Glutamatergic neuron (in vitro differentiated cells): Measurements from ENCODE around the gene TSPAN9. TPM values are rescaled to one million over a fixed set of nuclear protein-coding genes. Genes with fewer than 3 reads are reported as not detected.

Experiments
- DNase-seq: peaks from one replicate; pipeline ENCODE4 v3.0.0; 2022
- H3K27ac Mint-ChIP-seq: one replicate; pipeline ENCODE4 v1.8.0; 2020; ENCODE audit warnings: mild to moderate bottlenecking, mixed read lengths, inconsistent platforms; ENCODE audit not compliant: unreplicated experiment
- H3K27me3 Mint-ChIP-seq: one replicate; pipeline ENCODE4 v1.8.0; 2020; ENCODE audit warnings: mild to moderate bottlenecking, moderate library complexity, mixed read lengths, inconsistent platforms; ENCODE audit not compliant: unreplicated experiment
- H3K36me3 Mint-ChIP-seq: one replicate; pipeline ENCODE4 v1.8.0; 2020; ENCODE audit warnings: mild to moderate bottlenecking, mixed read lengths, inconsistent platforms; ENCODE audit not compliant: unreplicated experiment
- H3K4me1 Mint-ChIP-seq: one replicate; pipeline ENCODE4 v1.8.0; 2020; ENCODE audit warnings: mild to moderate bottlenecking, low read depth, mixed read lengths, inconsistent platforms; ENCODE audit not compliant: unreplicated experiment
- H3K4me3 Mint-ChIP-seq: one replicate; pipeline ENCODE4 v1.8.0; 2020; ENCODE audit warnings: mild to moderate bottlenecking, mixed read lengths, inconsistent platforms; ENCODE audit not compliant: unreplicated experiment
- H3K9me3 Mint-ChIP-seq: one replicate; pipeline ENCODE4 v1.8.0; 2020; ENCODE audit warnings: mild to moderate bottlenecking, moderate library complexity, mixed read lengths, inconsistent platforms; ENCODE audit not compliant: unreplicated experiment
- CTCF ChIP-seq: fragments of 200-600 bp; sonication (generic); IDR thresholded peaks from one replicate; pipeline ENCODE4 v1.5.0; 2021; ENCODE audit not compliant: partially characterized antibody, unreplicated experiment
- total RNA-seq: library from RNA; stranded (reverse); fragmentation: NEBNext Ultra II Directional; extraction: Animal tissue kit (Norgen Biotek cat#: 25700); gene quantifications from one replicate; pipeline ENCODE4 v1.2.1, GENCODE V29; 2021; ENCODE audit not compliant: unreplicated experiment

Gene TSPAN9
- total RNA-seq, 1 donor from 2014 or later: 142 TPM

GRCh38 chr12:3216097-3216496, 138.9 kb downstream of the TSPAN9 start:
- Mint-ChIP-seq H3K4me3 (no peak overlapping the region), H3K9me3 (peaks cover 29% of the 10 kb centered on the region), H3K36me3 (no peaks in the 10 kb centered on the region), H3K27ac (peak overlapping the region; percentile 64), H3K4me1 (peaks cover 71% of the 10 kb centered on the region), H3K27me3 (peaks cover 24% of the 10 kb centered on the region)
- no peak for TF ChIP-seq CTCF
- peak; percentile 49 for DNase-seq

- H3K36me3 Mint-ChIP-seq: no peaks in the 10 kb centered on the region
- H3K4me1 Mint-ChIP-seq: peaks cover 71% of the 10 kb centered on the region
These were observed 139.8 kb downstream of the TSPAN9 start for GRCh38 chr12:3216726-3217682.

GRCh38 chr12:3217683-3218079, 140.5 kb downstream of the TSPAN9 start:
- H3K4me1 Mint-ChIP-seq: peaks cover 68% of the 10 kb centered on the region
- peak overlapping the region; percentile 99 for H3K27ac Mint-ChIP-seq
- peaks cover 21% of the 10 kb centered on the region for H3K27me3 Mint-ChIP-seq
- TF ChIP-seq CTCF: no peak
- DNase-seq: no peak
- no peaks in the 10 kb centered on the region for H3K36me3 Mint-ChIP-seq
- H3K9me3 Mint-ChIP-seq: peaks cover 28% of the 10 kb centered on the region
- H3K4me3 Mint-ChIP-seq: peak overlapping the region; percentile 83

More at GRCh38 chr12:3216726-3217682, 139.8 kb downstream of the TSPAN9 start:
- Mint-ChIP-seq H3K9me3 (peaks cover 29% of the 10 kb centered on the region), H3K4me3 (peak overlapping the region; percentile 23), H3K27ac (peak overlapping the region; percentile 99), H3K27me3 (peaks cover 24% of the 10 kb centered on the region)
- no peak for DNase-seq
- no peak for TF ChIP-seq CTCF

GRCh38 chr12:3218228-3219171, 141.3 kb downstream of the TSPAN9 start:
- Mint-ChIP-seq H3K36me3 (no peaks in the 10 kb centered on the region), H3K4me1 (peaks cover 67% of the 10 kb centered on the region), H3K27ac (peak overlapping the region; percentile 99), H3K27me3 (peaks cover 16% of the 10 kb centered on the region), H3K4me3 (peak overlapping the region; percentile 83), H3K9me3 (peaks cover 24% of the 10 kb centered on the region)
- DNase-seq: peak; percentile 67
- peak; percentile 33 for TF ChIP-seq CTCF
